Duodenal mucosa (tissue), 2 donors: ENCODE results near the gene CES3.
A peak's percentile ranks its signal among the peaks of the same experiment; 100 is the strongest.
"Not testable (repeated sequence)": the region's sequence is repeated elsewhere in the genome, so short reads cannot be mapped to it uniquely, and the experiment has no call there.

ENCODE experiments used
- H3K27ac ChIP-seq: one replicate; pipeline ENCODE4 v1.7.0; 2013; ENCODE audit warnings: low read depth, low read length
- H3K27me3 ChIP-seq, 2 donors: one replicate each; pipeline ENCODE4 v1.7.0; 2013; ENCODE audit warnings: low read length in 2 of 2, control low read depth in 1 of 2; ENCODE audit not compliant: insufficient read depth in 2 of 2, control insufficient read depth in 1 of 2
- H3K36me3 ChIP-seq, 2 donors: one replicate each; pipeline ENCODE4 v1.7.0; 2013; ENCODE audit warnings: low read length in 2 of 2, control low read depth in 1 of 2; ENCODE audit not compliant: insufficient read depth in 2 of 2, control insufficient read depth in 1 of 2
- H3K4me1 ChIP-seq, 2 donors: one replicate each; pipeline ENCODE4 v1.7.0; 2013; ENCODE audit warnings: low read length in 2 of 2, control low read depth in 1 of 2; ENCODE audit not compliant: insufficient read depth in 2 of 2, control insufficient read depth in 1 of 2
- H3K4me3 ChIP-seq, 2 donors: one replicate each; pipeline ENCODE4 v1.7.0; 2013; ENCODE audit warnings: low read length in 2 of 2, low read depth in 1 of 2
- H3K9ac ChIP-seq, 2 donors: one replicate each; pipeline ENCODE4 v1.7.0; 2013; ENCODE audit warnings: low read length in 2 of 2, low read depth in 1 of 2
- H3K9me3 ChIP-seq, 2 donors: one replicate each; pipeline ENCODE4 v1.7.0; 2013; ENCODE audit warnings: low read length in 2 of 2, control low read depth in 1 of 2; ENCODE audit not compliant: control insufficient read depth in 1 of 2

The CES3 gene

DNA sequence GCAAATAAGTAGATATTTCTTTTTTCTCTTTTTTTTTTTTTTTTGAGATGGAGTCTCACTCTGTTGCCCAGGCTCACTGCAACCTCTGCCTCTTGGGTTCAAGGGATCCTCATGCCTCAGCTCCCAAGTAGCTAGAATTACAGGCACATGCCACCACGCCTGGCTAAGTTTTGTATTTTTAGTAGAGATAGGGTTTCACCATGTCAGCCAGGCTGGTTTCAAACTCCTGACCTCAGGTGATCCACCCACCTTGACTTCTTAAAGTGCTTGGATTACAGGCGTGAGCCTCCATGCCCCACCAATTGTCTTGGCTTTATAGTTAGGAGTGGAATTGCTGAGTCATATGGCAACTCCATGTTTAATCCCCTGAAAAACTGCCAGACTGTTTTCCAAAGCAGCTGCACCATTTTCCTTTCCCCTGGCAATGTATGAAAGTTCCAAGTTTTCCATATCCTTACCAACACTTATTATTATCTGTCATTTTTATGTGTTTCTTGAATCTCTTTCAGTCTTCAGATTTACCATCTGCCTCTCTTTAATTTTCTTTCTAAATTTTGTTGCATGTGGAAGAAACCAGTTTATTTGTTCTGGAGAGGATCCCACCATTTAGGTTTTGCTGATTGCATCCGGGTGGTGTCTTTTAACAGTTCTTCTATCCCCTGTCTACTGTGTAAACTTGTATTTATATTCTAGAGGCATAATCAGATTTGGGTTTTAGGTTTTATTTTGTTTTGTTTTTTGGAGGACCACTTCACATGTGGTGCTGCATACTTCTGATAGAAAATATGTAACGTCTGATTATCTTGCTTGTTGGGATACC, 9.9 kb upstream of the CES3 start:
- Histone ChIP-seq H3K9ac (no peak overlapping the region), H3K27ac (no peak overlapping the region), H3K4me1 (peaks cover 25 to 35% of the 10 kb centered on the region in 2 donors), H3K4me3 (no peak overlapping the region), H3K36me3 (no peaks in the 10 kb centered on the region), H3K27me3 (no peaks in the 10 kb centered on the region), H3K9me3 (peaks cover 0 to 4% of the 10 kb centered on the region in 2 donors)

DNA sequence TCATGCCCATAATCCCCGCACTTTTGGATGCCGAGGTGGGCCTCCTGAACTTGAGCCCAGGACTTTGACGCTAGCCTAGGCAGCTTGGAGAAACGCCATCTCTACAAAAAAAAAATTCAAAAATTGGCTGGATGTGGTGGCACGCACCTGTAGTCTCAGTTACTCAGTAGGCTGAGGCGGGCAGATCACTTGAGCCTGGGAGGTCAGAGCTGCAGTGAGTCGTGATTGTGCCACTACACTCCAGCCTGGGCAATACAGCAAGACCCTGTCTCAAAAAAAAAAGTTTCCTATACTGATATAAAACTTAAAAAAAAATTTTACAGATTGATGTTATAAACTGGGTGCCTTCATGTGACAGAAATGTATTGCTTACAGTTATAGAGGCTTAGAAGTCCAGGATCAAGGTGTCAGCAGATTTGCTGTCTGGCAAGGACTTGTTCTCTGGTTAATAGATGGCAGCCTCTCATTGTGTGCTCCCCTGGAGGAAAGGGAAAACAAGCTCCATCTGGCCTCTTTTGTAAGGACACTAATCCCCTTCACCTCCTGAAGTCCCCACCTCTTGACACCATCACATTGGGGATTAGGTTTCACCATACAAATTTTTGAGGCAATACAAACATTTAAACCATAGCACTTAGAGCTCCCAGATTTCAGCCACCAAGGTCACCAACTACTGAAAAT, 8.5 kb upstream of the CES3 start:
- Histone ChIP-seq H3K27ac (no peak overlapping the region), H3K27me3 (no peaks in the 10 kb centered on the region), H3K36me3 (no peaks in the 10 kb centered on the region), H3K4me1 (peaks cover 27 to 33% of the 10 kb centered on the region in 2 donors), H3K9me3 (peaks cover 0 to 4% of the 10 kb centered on the region in 2 donors), H3K9ac (peak overlapping the region in 1 of 2 donors; percentile 26), H3K4me3 (no peak overlapping the region)

- Histone ChIP-seq H3K27me3 (no peaks in the 10 kb centered on the region), H3K4me3 (peak overlapping the region in 1 of 2 donors; percentile 57), H3K9ac (peak overlapping the region; percentile 27 to 60), H3K36me3 (no peaks in the 10 kb centered on the region), H3K4me1 (peaks cover 26 to 27% of the 10 kb centered on the region in 2 donors), H3K9me3 (peaks cover 0 to 4% of the 10 kb centered on the region in 2 donors), H3K27ac (no peak overlapping the region)
These were observed 7.5 kb upstream of the CES3 start for GRCh38 chr16:66953462-66954096.

GRCh38 chr16:66954097-66954659, 6.9 kb upstream of the CES3 start:
- Histone ChIP-seq H3K9me3 (peaks cover 0 to 4% of the 10 kb centered on the region in 2 donors), H3K4me1 (peaks cover 20 to 24% of the 10 kb centered on the region in 2 donors), H3K27me3 (no peaks in the 10 kb centered on the region), H3K27ac (no peak overlapping the region), H3K9ac (peak overlapping the region; percentile 27 to 54), H3K36me3 (no peaks in the 10 kb centered on the region), H3K4me3 (peak overlapping the region in 1 of 2 donors; percentile 57)

DNA sequence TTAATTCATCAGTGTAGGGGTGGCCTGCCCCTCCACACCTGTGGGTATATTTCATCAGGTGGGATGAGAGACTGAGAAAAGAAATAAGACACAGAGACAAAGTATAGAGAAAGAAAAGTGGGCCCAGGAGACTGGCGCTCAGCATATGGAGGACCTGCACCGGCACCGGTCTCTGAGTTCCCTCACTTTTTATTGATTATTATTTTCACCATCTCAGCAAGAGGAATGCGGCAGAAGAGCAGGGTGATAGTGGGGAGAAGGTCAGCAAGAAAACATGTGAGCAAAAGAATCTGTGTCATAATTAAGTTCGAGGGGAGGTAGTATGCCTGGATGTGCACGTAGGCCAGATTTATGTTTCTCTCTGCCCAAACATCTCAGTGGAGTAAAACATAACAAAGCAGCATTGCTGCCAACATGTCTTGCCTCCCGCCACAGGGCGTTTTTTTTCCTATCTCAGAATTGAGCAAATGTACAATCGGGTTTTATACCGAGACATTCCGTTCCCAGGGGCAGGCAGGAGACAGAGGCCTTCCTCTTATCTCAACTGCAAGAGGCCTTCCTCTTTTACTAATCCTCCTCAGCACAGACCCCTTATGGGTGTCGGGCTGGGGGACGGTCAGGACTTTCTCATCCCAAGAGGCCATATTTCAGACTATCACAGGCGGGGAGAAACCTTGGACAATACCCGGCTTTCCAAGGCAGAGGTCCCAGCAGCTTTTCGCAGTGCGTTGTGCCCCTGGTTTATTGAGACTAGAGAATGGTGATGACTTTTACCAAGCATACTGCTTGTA, 5.5 kb upstream of the CES3 start:
- not testable (repeated sequence) for H3K36me3 ChIP-seq, H3K27ac ChIP-seq, H3K27me3 ChIP-seq, H3K4me3 ChIP-seq, H3K9me3 ChIP-seq, H3K9ac ChIP-seq
- peaks cover 19 to 22% of the 10 kb centered on the region in 2 donors for H3K4me1 ChIP-seq

DNA sequence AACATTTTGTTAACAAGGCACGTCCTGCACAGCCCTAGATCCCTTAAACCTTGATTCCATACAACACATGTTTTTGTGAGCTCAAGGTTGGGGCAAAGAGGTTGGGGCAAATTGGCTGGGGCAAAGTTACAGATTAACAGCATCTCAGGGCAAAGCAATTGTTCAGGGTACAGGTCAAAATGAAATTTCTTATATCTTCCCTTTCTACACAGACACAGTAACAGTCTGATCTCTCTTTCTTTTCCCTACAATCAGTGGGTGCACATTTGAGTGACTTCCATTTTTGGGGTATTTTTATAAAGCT, 5.0 kb upstream of the CES3 start:
- H3K4me3 ChIP-seq, H3K36me3 ChIP-seq, H3K9me3 ChIP-seq, H3K27me3 ChIP-seq, H3K27ac ChIP-seq, H3K9ac ChIP-seq: not testable (repeated sequence)
- peaks cover 19 to 22% of the 10 kb centered on the region in 2 donors for H3K4me1 ChIP-seq

- H3K27ac ChIP-seq = no peak overlapping the region
- H3K27me3 ChIP-seq = no peaks in the 10 kb centered on the region
- H3K9me3 ChIP-seq = no peaks in the 10 kb centered on the region
- no peak overlapping the region for H3K4me3 ChIP-seq
- H3K4me1 ChIP-seq = peaks cover 22 to 25% of the 10 kb centered on the region in 2 donors
- H3K36me3 ChIP-seq = peaks cover under 1 to 6% of the 10 kb centered on the region in 2 donors
- H3K9ac ChIP-seq = no peak overlapping the region
These were observed 2.0 kb upstream of the CES3 start for GRCh38 chr16:66958857-66959703.

DNA sequence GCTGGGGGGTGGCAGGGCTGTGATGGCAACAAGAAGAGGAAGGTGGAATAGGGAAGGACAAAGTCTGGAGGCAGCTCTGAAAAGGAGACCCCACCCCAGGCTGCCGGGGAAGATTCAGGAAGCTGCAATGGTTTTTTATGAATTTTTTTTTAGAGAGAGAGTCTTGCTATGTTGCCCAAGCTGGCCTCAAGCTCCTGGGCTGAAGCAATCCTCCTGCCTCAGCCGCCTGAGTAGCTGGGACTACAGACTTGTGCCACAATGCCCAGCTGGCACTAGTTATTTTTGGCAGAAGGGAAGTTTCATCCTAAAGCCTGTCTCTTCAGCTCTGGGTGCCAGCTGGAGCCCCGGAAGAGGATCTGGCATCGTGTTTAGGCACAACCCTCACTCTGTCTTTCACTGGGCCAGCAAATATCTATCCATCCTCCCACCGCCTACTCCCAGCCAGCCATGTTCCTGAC, 1.3 kb upstream of the CES3 start:
- no peaks in the 10 kb centered on the region for H3K9me3 ChIP-seq
- H3K27ac ChIP-seq = no peak overlapping the region
- peaks cover 29 to 32% of the 10 kb centered on the region in 2 donors for H3K4me1 ChIP-seq
- H3K4me3 ChIP-seq = no peak overlapping the region
- H3K27me3 ChIP-seq = no peaks in the 10 kb centered on the region
- peaks cover 7 to 13% of the 10 kb centered on the region in 2 donors for H3K36me3 ChIP-seq
- no peak overlapping the region for H3K9ac ChIP-seq

GRCh38 chr16:66960270-66960669, 796 bp upstream of the CES3 start:
- no peaks in the 10 kb centered on the region for H3K27me3 ChIP-seq
- no peaks in the 10 kb centered on the region for H3K9me3 ChIP-seq
- no peak overlapping the region for H3K9ac ChIP-seq
- H3K4me1 ChIP-seq = peaks cover 32% of the 10 kb centered on the region in 2 donors
- peaks cover 10 to 17% of the 10 kb centered on the region in 2 donors for H3K36me3 ChIP-seq
- H3K4me3 ChIP-seq = no peak overlapping the region
- H3K27ac ChIP-seq = no peak overlapping the region
